Activated naive CD8-positive, alpha-beta T cell (primary cell): ENCODE data around the gene SLC1A6.
"Not testable (repeated sequence)": the region's sequence is repeated elsewhere in the genome, so short reads cannot be mapped to it uniquely, and the experiment has no call there.

ENCODE experiments used
- H3K27ac Mint-ChIP-seq: one replicate; pipeline ENCODE4 v1.8.0; 2021; ENCODE audit warnings: mixed read lengths
- H3K27me3 Mint-ChIP-seq: one replicate; pipeline ENCODE4 v1.8.0; 2021; ENCODE audit warnings: mixed read lengths
- H3K36me3 Mint-ChIP-seq: one replicate; pipeline ENCODE4 v1.8.0; 2021; ENCODE audit warnings: mixed read lengths
- H3K4me1 Mint-ChIP-seq: one replicate; pipeline ENCODE4 v1.8.0; 2021; ENCODE audit warnings: low read depth, mixed read lengths
- H3K4me3 Mint-ChIP-seq: one replicate; pipeline ENCODE4 v1.8.0; 2021; ENCODE audit warnings: mild to moderate bottlenecking, mixed read lengths
- H3K9me3 Mint-ChIP-seq: one replicate; pipeline ENCODE4 v1.8.0; 2021; ENCODE audit warnings: low read depth, mixed read lengths

SLC1A6 gene

DNA sequence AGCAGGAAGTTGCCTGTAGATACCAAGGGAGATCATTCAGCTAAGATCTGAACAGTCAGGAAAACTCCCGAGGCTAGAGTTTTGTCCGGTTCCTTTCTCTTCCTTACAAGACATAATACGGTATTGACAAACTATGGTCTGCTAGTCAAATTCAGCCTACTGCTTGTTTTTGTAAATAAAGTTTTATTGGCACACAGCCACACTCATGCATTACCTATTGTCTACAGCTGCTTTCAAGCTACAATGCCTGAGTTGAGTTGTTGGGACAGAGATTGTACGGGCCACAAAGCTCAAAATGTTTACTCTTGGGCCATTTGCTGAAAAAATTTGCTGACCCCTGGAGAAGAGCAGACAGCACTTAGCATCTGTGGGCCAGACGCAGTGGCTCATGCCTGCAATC lies 2.5 kb downstream of the SLC1A6 start:
- Mint-ChIP-seq H3K27me3 (peaks cover 38% of the 10 kb centered on the region), H3K4me1 (peaks cover 6% of the 10 kb centered on the region), H3K36me3 (no peaks in the 10 kb centered on the region), H3K27ac (no peak overlapping the region), H3K9me3 (no peaks in the 10 kb centered on the region), H3K4me3 (no peak overlapping the region)

DNA sequence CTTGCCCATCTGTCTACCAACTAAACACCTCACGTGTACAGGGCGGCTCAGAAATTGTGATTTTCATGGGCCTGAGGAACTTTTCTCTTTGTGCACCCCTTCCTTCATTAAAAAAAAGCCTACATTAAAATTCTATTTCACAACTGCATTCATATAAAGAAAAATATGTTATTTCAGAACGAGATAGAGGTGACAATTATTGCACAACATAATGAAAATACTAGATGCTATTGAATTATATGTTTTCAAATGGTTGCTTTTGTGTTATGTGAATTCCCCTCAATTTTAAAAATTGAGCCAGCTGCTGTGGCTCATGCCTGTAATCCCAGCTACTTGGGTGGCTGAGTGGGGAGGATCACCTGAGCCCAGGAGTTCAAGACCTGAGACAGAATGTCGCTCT lies 5.2 kb downstream of the SLC1A6 start:
- Mint-ChIP-seq H3K27me3 (peaks cover 29% of the 10 kb centered on the region), H3K4me1 (peaks cover 6% of the 10 kb centered on the region), H3K27ac (no peak overlapping the region), H3K9me3 (no peaks in the 10 kb centered on the region), H3K4me3 (no peak overlapping the region), H3K36me3 (no peaks in the 10 kb centered on the region)

DNA sequence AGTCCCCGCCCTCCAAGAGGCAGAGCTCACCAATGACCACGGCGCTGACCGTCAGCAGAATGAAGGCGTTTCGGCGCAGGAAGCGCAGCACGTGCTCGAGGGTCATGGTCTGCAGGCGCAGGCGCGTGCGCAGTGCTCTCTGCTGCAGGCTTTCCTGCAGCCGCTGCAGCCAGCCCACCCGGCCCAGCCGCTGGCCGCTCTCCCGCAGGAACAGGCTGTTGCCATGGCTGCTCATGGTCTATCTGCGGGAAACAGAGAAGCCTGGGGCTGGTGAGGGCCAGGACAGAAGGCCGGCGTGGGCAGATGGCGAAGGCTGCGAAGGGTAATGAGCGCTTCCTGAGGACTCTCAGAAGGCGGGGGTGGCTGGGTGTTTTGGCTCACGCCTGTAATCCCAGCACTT lies 7.0 kb downstream of the SLC1A6 start:
- Mint-ChIP-seq H3K9me3 (no peaks in the 10 kb centered on the region), H3K27me3 (peaks cover 20% of the 10 kb centered on the region), H3K27ac (no peak overlapping the region), H3K36me3 (no peaks in the 10 kb centered on the region), H3K4me3 (no peak overlapping the region), H3K4me1 (no peaks in the 10 kb centered on the region)

DNA sequence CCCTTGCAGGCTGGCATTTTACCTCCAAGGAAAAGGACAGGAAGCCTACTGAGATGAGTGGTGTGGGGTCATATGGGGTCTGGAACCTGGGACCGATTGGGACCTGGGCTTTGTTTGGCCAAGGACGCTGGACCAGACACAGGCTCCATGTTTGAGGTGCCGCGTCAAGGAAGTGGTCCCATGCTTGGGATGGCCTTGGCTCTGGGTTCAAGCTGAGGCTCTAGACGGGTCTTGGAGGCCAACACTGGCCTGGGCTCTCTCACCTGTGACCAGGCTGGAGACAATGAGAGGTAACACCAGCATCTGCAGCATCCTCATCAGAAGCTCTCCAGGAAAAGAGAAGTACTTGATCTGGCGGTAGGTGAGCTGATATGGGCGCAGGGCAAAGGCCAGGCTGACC lies 8.2 kb downstream of the SLC1A6 start:
- H3K27ac Mint-ChIP-seq, result no peak overlapping the region
- H3K9me3 Mint-ChIP-seq, result no peaks in the 10 kb centered on the region
- H3K27me3 Mint-ChIP-seq, result peaks cover 18% of the 10 kb centered on the region
- H3K36me3 Mint-ChIP-seq, result no peaks in the 10 kb centered on the region
- H3K4me1 Mint-ChIP-seq, result no peaks in the 10 kb centered on the region
- no peak overlapping the region for H3K4me3 Mint-ChIP-seq

DNA sequence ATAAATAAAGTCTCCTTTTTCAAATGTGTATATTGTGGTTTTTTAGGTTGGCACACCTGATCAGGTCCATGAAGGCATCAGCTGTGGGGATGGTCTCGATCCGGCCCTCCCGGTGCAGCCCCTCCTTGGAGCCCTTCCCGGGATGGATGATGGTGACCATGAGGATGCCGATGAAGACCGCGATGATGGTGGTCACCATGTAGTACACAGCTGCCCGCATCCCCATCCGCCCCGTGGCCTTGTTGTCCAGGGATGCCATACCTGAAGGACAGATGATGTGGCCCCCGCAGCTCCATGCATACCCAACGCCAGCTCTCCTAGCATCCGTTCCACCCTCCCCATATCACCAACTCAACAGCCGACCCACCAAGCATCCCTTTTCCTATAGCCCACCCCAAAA lies 11.4 kb downstream of the SLC1A6 start:
- H3K4me1 Mint-ChIP-seq, result no peaks in the 10 kb centered on the region
- no peaks in the 10 kb centered on the region for H3K36me3 Mint-ChIP-seq
- no peak overlapping the region for H3K27ac Mint-ChIP-seq
- peaks cover 11% of the 10 kb centered on the region for H3K27me3 Mint-ChIP-seq
- H3K4me3 Mint-ChIP-seq, result no peak overlapping the region
- H3K9me3 Mint-ChIP-seq, result no peaks in the 10 kb centered on the region

DNA sequence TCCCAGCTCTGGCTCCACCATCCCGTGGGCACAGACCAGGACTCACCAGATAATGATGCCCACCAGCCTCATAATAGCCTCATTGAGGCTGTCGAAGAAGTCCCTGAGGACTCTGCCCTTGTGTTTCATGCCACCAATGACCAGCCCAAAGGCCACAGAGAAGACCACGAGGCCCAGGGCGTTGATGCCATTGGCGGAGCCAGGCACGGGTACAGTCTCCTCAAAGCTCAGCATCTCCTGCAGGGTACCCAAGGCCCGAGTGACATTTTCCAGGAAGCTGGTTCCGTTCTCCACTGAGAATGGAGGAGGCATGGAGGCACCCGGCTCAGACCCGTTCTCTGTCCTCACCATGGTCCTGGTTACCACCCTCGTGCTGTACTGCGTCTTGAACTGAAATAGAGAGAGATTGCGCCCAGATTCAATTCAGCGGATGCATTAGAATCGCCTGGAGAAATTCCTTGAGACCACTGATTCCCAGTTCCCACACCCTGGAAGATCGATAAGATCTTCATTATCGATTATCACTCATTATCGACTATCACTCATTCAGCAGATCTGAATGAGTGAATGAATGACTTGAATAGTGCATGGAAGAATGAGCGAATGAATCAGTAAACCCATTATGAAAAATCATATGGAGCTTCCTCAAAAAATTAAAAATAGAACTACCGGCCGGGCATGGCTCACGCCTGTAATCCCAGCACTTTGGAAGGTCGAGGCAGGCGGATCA lies 17.5 kb downstream of the SLC1A6 start:
- Mint-ChIP-seq H3K4me3 (no peak overlapping the region), H3K9me3 (peaks cover 10% of the 10 kb centered on the region), H3K4me1 (no peaks in the 10 kb centered on the region), H3K27me3 (peaks cover 7% of the 10 kb centered on the region), H3K36me3 (peaks cover 5% of the 10 kb centered on the region), H3K27ac (no peak overlapping the region)

DNA sequence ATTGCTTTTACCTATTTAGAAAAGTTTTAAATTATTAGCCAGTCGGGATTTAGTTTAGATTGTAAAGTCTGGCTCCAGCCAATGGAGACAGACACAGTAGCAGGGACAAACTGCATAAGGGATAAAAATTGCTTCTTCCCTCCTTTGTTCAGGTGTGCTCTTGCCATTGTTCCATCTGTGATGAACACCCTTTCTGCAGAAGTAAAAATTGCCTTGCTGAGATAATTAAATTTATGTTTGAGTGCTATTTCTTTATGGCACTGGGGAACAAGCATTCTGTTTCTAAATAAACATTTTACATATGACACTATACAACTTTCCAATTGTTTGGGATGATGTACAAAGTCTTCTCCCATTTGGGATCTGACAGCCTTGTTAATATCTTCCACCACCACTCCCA lies 20.4 kb downstream of the SLC1A6 start:
- H3K4me1 Mint-ChIP-seq, result no peaks in the 10 kb centered on the region
- H3K27ac Mint-ChIP-seq, result no peak overlapping the region
- peaks cover 14% of the 10 kb centered on the region for H3K27me3 Mint-ChIP-seq
- no peak overlapping the region for H3K4me3 Mint-ChIP-seq
- peaks cover 15% of the 10 kb centered on the region for H3K9me3 Mint-ChIP-seq
- H3K36me3 Mint-ChIP-seq, result peaks cover 9% of the 10 kb centered on the region

DNA sequence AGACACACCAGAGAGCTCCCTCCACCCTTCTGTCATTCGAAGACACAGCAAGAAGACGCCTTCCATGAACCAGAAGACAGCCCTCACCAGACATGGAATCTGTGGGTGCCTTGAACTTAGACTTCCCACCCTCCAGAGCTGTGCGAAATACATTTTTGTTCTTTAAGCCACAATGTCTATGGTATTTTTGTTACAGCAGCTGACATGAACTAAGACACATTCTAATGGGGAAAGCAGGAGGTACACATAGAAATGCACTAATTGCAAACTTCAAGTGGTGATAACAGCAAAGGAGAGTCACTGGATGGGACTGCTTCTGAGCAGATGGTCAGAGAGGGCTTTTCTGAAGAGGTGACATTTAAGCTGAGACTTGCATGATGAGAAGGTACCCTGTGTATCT lies 22.2 kb downstream of the SLC1A6 start:
- Mint-ChIP-seq H3K36me3 (peaks cover 9% of the 10 kb centered on the region), H3K9me3 (peaks cover 15% of the 10 kb centered on the region), H3K4me1 (no peaks in the 10 kb centered on the region), H3K4me3 (no peak overlapping the region), H3K27me3 (peaks cover 14% of the 10 kb centered on the region), H3K27ac (no peak overlapping the region)

DNA sequence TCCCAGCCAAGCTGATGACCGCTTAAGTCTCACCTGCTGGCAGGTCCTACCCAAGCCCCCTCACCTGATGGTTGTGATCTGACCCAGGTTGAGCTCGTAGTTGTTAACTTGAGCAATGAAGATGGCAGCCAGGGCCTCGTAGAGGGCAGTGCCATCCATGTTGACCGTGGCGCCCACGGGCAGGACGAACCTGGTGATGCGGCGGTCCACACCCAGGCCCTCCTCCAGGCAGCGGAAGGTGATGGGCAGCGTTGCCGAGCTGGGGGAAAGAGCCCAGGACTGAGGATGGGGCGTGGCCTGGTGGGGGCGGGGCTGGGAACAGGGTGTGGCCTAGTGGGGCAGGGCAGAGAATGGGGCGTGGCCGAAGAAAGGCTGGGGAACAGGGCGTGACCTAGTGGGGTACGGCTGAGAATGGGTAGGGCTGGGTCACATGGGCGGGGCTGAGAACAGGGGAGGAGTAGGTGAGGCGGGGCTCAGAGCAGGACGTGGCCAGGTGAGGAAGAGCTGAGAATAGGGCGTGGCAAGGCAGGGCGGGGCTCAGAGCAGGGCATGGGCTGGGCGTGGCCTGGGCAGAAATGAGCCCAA lies 25.5 kb downstream of the SLC1A6 start:
- peaks cover 10% of the 10 kb centered on the region for H3K9me3 Mint-ChIP-seq
- H3K4me1 Mint-ChIP-seq, result no peaks in the 10 kb centered on the region
- peaks cover 9% of the 10 kb centered on the region for H3K36me3 Mint-ChIP-seq
- H3K27ac Mint-ChIP-seq, result no peak overlapping the region
- peaks cover 13% of the 10 kb centered on the region for H3K27me3 Mint-ChIP-seq
- H3K4me3 Mint-ChIP-seq, result no peak overlapping the region

DNA sequence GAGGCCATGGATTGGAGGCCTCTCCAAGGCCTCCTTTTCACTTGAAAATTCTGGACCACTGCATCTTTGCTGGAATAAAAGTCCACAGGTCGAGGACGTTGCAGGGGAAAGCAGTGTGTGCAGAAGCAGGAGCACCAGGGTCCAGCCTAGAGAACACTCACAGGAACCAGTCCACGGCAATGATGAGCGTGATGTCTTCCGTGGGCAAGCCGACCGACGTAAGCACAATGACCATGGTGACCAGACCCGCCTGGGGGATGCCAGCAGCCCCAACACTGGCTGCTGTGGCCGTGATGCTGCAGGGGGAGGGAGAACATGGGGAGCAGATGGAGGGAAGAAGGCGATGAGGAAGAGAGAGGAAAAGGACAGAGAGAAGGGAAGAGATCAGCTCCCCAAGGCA lies 26.9 kb downstream of the SLC1A6 start:
- H3K36me3 Mint-ChIP-seq, result peaks cover 9% of the 10 kb centered on the region
- no peak overlapping the region for H3K4me3 Mint-ChIP-seq
- no peak overlapping the region for H3K27ac Mint-ChIP-seq
- peaks cover 13% of the 10 kb centered on the region for H3K27me3 Mint-ChIP-seq
- peaks cover 10% of the 10 kb centered on the region for H3K9me3 Mint-ChIP-seq
- H3K4me1 Mint-ChIP-seq, result no peaks in the 10 kb centered on the region

DNA sequence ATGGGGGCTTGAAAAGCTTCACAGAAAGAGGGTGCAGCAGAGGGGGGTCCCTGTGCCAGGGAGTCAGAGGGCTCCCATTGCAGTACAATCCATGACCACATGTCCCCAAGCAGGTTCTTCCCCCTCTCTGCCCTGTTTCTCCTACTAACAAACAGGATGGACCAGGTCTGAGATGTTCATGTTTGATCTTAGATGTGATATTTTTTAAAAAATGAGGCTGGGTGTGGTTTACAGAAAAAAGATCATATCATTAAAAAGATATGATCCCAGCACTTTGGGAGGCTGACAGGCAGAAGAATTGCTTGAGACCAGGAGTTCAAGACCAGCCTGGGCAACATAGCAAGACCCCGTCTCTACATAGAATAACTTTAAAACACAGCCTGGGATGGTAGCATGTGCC lies 29.2 kb downstream of the SLC1A6 start:
- Mint-ChIP-seq H3K27ac (no peak overlapping the region), H3K27me3 (peaks cover 5% of the 10 kb centered on the region)

DNA sequence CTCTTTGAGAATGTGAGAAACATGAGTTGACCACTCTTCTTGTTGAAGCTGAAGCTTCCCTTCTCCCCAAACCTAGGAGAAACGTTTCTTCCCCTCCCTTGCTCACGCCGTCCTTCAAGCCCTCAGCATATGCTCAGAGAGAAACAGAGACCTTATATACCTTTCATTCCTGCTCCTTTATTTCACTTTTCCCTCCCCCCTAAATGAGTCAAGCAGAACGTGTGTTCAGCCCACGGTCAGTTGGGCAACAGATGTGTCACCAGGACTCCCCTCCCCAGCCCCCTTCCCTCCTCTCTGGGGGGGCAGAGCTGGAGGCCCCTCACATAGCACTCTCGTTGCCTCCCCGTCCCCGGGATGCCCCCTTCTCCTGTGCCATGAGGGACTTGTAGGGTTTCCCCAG lies 29.8 kb downstream of the SLC1A6 start:
- peaks cover 5% of the 10 kb centered on the region for H3K27me3 Mint-ChIP-seq

More for the DNA sequence above, 29.2 kb downstream of the SLC1A6 start:
- no peak overlapping the region for H3K4me3 Mint-ChIP-seq
- H3K36me3 Mint-ChIP-seq, result no peaks in the 10 kb centered on the region
- no peaks in the 10 kb centered on the region for H3K4me1 Mint-ChIP-seq
- H3K9me3 Mint-ChIP-seq, result no peaks in the 10 kb centered on the region

DNA sequence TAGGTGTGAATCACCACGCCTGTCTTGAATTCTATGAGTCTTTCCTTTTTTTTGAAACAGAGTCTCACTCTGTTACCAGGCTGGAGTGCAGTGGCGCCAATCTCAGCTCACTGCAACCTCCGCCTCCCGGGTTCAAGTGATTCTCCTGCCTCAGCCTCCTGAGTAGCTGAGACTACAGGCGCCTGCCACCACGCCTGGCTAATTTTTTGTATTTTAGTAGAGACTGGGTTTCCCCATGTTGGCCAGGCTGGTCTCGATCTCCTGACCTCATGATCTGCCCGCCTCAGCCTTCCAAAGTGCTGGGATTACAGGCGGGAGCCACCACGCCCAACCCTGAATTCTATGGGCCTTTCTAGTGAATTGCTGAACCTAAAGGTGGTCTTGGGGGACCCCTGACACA lies 30.3 kb downstream of the SLC1A6 start:
- H3K4me1 Mint-ChIP-seq, H3K9me3 Mint-ChIP-seq, H3K27me3 Mint-ChIP-seq, H3K36me3 Mint-ChIP-seq, H3K4me3 Mint-ChIP-seq, H3K27ac Mint-ChIP-seq: not testable (repeated sequence)

More for the DNA sequence above, 29.8 kb downstream of the SLC1A6 start:
- Mint-ChIP-seq H3K9me3 (no peaks in the 10 kb centered on the region), H3K4me1 (no peaks in the 10 kb centered on the region), H3K27ac (no peak overlapping the region), H3K36me3 (no peaks in the 10 kb centered on the region), H3K4me3 (no peak overlapping the region)

DNA sequence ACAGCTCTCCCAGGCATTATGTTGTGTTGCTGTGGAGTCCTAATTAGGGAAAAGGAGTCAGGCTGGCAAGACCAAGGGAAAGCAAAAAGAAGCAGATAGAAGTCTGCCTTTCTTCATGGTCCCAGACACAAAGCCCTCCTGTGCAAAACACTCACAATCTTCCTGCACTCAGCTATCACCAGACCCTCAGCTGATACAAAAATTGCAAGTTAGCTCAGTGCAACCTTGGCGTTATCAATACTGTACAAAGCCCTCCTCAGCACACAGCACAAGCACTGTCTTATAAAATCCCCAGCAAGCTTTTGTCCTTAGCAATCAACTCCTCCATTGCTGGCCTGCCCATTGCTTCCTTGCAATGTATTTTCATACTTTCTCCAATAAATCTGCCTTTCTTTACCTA lies 35.2 kb downstream of the SLC1A6 start:
- Mint-ChIP-seq H3K27me3 (no peaks in the 10 kb centered on the region), H3K4me1 (peaks cover 12% of the 10 kb centered on the region), H3K27ac (no peak overlapping the region), H3K9me3 (no peaks in the 10 kb centered on the region), H3K36me3 (no peaks in the 10 kb centered on the region), H3K4me3 (no peak overlapping the region)

DNA sequence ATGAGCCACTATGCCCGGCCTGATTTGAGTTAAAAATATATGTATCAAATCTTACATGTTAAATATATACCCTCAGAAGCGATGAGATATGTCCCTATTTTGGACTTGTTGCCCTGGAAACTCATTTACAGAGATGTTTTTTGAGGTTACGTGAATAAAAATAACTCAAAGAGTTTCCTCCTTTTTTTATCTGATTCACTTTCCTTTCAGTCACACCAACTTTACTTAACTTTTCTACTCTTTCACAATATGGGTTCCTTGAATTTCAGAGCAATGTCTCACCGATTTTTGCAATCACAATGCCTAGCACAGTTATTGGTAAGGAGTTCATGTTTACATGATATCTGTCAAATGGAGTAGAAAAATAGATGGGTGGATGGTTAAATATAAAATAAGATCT lies 36.1 kb downstream of the SLC1A6 start:
- Mint-ChIP-seq H3K27ac (no peak overlapping the region), H3K9me3 (no peaks in the 10 kb centered on the region), H3K4me3 (no peak overlapping the region), H3K36me3 (no peaks in the 10 kb centered on the region), H3K27me3 (no peaks in the 10 kb centered on the region), H3K4me1 (peaks cover 12% of the 10 kb centered on the region)

DNA sequence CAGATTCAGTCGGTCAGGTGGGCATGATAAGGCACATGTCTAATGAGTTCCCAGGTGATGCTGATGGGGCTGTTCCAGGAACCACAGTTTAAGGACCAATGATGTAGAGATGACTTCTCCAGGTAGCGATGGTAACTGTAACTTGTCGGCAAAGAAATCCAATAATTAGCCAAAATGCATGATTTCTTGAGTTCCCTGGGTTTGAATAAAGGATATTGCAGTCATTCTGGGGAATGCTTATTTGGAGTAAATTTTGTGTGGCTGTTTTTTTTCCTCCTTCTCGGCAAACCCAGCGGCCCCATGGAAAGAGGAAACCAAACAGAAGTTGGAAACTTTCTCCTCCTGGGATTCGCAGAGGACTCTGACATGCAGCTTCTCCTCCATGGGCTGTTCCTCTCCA lies 38.5 kb downstream of the SLC1A6 start, which contains the start of gene OR7C2:
Gene OR7C2, plus strand, starts transcription at position 301 of the 400 bp plus-strand sequence. Its CDS starts 0 bp downstream, at position 301.
- Mint-ChIP-seq H3K4me1 (peaks cover 12% of the 10 kb centered on the region), H3K27me3 (no peaks in the 10 kb centered on the region), H3K27ac (no peak within 1 kb of the TSS), H3K4me3 (no peak within 1 kb of the TSS), H3K36me3 (no peaks in the 10 kb centered on the region), H3K9me3 (no peaks in the 10 kb centered on the region)
